HG03097 (cell line): ENCODE measurements around the gene LRRC25.
A peak's percentile ranks its signal among the peaks of the same experiment; 100 is the strongest.
"Not testable (repeated sequence)": the region's sequence is repeated elsewhere in the genome, so short reads cannot be mapped to it uniquely, and the experiment has no call there.

Experiments
- ATAC-seq: cut with Tn5 transposase; IDR thresholded peaks from one replicate; pipeline ENCODE4 v1.9.1; 2021; ENCODE audit not compliant: unreplicated experiment, low FRiP score

Gene LRRC25

DNA sequence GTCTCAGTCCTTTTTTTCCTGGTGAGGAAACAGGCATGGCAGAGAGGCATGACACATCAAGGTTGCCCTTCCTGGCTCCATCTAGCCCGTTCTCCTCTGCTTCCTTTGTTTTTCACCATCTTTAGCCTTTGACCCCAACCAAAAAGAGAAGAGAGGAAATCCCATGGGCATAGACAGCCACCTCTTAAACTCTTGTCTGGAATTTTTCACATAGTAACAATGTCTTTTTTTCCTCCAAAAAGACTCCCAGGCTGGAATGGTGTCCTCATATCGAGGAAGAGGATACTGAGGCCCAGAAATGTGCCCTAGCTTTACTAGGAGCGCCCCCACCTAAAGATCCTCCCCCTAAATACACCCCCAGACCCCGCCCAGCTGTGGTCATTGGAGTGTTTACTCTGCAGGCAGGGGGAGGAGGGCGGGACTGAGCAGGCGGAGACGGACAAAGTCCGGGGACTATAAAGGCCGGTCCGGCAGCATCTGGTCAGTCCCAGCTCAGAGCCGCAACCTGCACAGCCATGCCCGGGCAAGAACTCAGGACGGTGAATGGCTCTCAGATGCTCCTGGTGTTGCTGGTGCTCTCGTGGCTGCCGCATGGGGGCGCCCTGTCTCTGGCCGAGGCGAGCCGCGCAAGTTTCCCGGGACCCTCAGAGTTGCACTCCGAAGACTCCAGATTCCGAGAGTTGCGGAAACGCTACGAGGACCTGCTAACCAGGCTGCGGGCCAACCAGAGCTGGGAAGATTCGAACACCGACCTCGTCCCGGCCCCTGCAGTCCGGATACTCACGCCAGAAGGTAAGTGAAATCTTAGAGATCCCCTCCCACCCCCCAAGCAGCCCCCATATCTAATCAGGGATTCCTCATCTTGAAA, 11.5 kb downstream of the LRRC25 start, which contains the start of gene GDF15:
Gene GDF15, plus strand, starts transcription at position 484 of the 868 bp plus-strand sequence. Its CDS starts 32 bp downstream, at position 516.
- no peak for ATAC-seq

GRCh38 chr19:18385359-18385674, 12.1 kb downstream of the LRRC25 start:
- ATAC-seq: no peak

DNA sequence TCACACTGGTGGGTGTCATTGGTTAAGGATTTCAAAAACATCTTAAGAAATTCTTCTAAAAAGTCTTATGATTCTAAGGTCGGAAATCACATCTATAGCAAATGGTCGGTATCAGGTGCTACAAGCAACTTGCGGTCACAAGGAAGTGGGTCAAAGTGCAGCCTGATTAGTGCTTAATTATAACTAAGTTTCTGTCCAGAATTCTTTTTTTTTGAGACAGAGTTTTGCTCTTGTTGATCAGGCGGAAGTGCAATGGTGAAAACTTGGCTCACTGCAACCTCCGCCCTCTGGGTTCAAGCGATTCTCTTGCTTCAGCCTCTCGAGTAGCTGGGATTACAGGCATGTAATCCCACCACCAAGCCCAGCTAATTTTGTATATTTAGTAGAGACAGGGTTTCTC, 12.6 kb downstream of the LRRC25 start:
- ATAC-seq: no peak

DNA sequence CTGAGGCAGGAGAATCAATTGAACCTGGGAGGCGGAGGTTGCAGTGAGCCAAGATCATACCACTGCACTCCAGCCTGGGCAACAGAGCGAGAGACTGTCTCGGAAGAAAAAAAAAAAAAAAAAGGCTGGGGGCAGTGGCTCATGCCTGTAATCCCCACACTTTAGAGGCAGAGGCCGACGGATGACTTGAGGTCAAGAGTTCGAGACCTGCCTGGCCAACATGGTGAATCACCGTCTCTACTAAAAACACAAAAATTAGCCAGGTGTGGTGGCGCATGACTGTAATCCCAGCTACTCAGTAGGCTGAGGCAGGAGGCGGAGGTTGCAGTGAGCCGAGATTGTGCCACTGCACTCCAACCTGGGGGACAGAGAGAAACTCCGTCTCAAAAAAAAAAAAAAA, 13.8 kb downstream of the LRRC25 start:
- ATAC-seq: not testable (repeated sequence)

GRCh38 chr19:18380843-18381242, 16.6 kb downstream of the LRRC25 start:
- ATAC-seq: no peak

GRCh38 chr19:18379803-18380747, 17.3 kb downstream of the LRRC25 start:
- no peak for ATAC-seq

- ATAC-seq: no peak
Observed at GRCh38 chr19:18377026-18377425, 20.4 kb downstream of the LRRC25 start.

DNA sequence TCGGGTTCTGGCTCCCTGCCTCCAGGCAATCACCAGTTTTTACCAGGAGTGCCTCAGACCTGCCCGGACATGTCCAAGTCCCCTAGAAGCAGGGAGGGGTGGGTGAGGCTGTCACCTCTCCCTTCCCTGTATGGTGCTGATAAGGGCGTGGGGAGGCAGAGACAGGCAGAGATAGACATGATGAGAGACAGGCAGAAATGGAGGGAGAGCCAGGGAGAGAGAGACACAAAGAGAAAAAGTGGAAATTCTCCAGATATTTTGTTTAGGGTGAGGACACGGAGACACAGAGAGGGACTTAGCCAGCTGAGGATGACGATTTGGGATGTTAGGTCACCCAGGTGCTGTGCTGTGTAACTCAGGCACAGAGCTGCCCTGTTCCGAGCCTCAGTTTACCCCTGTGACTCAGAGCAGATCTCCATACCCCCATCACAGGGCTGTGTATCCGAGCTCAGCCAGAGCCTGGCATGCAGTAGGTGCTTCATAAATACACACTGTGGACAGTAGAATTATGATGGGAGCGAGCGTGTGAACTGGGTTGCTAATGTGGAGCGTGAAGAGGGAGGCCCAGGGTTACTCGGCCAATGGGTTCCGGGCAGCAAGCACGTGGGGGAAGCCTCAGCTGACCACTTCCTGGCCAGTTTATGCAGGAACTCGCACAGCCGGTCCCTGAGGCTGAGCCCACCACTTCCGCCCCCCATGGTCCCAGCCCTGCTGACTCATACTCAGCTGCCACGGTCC, 23.4 kb downstream of the LRRC25 start:
- peak; percentile 76 for ATAC-seq

DNA sequence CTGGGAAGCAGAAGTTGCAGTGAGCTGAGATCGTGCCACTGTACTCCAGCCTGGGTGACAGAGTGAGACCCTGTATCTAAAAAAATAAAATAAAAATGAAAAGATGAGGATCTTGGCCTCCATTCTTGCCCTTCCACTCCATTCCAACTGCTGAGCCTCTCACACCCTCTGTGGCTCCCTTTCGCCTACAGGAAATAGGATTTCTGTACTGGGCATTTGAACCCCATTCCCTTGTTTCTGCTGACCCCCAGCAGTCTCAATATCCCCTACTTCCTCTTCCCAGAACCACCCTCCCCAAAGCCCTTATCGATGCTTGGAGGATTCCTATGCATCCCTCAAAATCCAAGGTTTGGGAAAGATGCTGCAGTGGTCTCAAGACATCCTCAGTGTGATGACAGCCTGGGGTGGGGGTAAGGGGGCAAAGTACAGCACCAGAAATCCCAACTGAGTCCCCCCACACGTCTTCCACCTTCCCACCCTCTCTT, 24.0 kb downstream of the LRRC25 start:
- ATAC-seq: no peak

GRCh38 chr19:18368504-18369222, 28.8 kb downstream of the LRRC25 start:
- no peak for ATAC-seq

DNA sequence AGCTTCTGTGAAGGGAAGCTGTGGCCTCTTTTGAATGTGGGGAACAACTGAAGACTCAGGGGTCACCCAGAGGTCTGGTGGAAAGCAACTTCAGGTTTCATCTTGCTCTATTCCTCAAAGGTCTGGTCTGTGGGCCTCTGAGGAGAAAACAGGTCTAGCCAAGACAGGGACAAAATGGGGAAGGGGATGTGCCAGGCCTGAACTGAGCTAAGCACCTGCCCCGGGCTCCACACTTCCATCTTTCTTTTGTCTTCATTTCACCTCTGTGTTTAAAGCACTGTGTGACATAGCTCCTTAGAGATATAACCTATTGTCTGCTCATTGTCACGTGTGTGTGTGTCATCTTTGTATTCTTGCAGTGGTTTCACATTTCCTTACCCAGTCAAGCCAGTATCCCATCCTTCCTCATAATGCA, 31.4 kb downstream of the LRRC25 start:
- no peak for ATAC-seq

DNA sequence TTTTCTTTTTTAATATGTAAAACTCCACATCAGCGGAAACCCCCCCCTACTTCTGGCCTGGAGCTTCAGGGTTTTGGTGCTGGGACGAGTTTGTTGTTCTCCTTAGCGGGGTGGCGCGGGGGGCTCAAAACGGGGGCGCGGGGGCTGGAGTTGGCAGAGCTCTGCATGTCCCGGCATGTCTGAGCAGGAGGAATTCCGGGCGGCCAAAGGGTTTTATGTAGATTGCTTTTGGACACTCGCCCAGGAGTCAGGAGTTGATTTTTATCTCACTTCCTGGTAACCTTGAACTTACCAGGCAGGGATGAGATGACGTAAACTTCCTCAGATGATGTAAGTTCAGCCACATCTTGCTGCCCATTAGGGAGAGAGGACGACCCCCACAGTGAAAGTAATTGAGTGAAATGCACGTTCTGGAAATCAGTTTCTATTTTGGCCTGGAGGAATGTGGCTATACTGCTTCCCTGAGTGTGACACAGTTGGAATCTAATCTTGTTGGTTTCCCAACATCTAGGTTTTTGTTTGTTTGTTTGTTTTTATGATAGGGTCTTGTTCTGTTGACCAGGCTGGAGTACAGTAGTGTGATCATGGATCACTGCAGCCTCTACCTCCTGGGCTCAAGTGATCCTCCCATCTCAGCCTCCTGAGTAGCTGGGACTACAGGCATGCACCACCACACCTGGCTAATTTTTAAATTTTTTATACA, 32.4 kb downstream of the LRRC25 start:
- ATAC-seq: no peak

DNA sequence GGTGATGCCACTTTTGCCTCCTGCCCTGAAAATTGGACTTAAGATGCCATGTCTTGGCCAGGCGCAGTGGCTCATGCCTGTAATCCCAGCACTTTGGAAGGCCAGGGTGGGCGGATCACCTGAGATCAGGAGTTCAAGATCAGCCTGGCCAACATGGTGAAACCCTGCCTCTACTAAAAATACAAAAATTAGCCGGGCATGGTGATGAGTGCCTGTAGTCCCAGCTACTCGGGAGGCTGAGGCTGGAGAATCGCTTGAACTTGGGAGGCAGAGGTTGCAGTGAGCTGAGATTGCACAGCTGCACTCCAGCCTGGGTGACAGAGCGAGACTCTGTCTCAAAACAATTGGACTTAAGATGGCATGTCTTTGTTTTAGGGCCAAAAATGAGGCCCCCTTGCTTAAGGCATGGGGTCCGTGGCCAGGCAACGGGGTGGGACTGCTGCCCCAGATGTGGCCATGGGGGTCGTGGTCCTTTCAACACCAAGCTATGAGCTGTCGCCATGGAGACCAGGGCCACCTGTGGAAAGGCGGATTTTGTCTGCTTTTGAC, 33.1 kb downstream of the LRRC25 start:
- ATAC-seq: not testable (repeated sequence)

- ATAC-seq: no peak
Observed at GRCh38 chr19:18363787-18364186, 33.6 kb downstream of the LRRC25 start.

DNA sequence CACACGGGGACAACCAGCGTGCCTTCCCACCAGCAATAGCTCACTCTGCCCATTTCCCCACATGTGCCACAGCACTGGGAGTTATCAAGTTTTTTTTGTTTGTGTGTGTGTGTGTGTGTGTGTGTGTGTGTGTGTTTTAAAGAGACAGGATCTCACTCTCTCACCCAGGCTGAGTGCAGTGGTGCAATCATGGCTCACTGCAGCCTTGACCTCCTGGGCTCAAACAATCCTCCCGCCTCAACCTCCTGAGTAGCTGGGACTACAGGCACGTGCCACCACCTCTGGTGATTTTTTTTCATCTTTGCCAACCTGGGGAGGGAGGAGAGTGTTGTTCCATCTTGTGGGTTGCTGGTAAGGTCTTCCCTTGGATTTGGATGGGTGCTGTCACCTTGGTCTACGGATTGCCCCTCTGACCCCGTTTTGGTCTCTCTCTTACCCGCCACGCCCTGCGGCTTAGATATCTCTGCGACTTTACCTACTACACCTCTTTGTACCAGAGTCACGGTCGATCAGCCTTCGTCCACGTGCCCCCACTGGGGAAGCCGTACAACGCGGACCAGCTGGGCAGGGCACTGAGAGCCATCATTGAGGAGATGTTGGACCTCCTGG, 34.4 kb downstream of the LRRC25 start:
- no peak for ATAC-seq

- no peak for ATAC-seq
Observed at GRCh38 chr19:18361646-18362045, 35.8 kb downstream of the LRRC25 start.

GRCh38 chr19:18357041-18357440, 40.4 kb downstream of the LRRC25 start:
- no peak for ATAC-seq

GRCh38 chr19:18354743-18355142, 42.7 kb downstream of the LRRC25 start:
- not testable (repeated sequence) for ATAC-seq
